GM18907 (cell line): ENCODE measurements around the gene SPINT2.
"Not testable (repeated sequence)": the region's sequence is repeated elsewhere in the genome, so short reads cannot be mapped to it uniquely, and the experiment has no call there.

Experiments used
- ATAC-seq: cut with Tn5 transposase; IDR thresholded peaks from one replicate; pipeline ENCODE4 v1.9.1; 2021; ENCODE audit warnings: mild to moderate bottlenecking, moderate library complexity; ENCODE audit not compliant: unreplicated experiment

The SPINT2 gene

DNA sequence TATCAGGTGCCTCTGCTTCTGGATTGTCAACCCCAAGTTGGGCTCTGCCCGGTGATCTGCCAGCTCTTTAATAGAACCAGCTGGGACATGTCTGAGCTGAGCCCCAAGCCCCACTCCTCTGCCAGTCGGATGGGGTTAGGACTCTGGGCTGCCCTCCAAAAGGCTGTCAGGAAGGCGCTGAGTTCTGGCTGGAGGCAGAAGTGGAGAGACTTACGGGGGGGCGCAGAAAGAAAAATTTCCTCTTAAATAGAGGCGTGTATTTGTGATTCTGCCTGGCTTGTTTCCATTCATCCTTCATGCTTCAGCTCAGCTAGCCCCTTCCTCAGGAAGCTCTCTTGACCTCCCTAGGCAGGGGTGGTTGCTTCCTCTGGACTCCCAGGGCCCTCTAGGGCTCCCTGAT, 54.3 kb downstream of the SPINT2 start:
- no peak for ATAC-seq

DNA sequence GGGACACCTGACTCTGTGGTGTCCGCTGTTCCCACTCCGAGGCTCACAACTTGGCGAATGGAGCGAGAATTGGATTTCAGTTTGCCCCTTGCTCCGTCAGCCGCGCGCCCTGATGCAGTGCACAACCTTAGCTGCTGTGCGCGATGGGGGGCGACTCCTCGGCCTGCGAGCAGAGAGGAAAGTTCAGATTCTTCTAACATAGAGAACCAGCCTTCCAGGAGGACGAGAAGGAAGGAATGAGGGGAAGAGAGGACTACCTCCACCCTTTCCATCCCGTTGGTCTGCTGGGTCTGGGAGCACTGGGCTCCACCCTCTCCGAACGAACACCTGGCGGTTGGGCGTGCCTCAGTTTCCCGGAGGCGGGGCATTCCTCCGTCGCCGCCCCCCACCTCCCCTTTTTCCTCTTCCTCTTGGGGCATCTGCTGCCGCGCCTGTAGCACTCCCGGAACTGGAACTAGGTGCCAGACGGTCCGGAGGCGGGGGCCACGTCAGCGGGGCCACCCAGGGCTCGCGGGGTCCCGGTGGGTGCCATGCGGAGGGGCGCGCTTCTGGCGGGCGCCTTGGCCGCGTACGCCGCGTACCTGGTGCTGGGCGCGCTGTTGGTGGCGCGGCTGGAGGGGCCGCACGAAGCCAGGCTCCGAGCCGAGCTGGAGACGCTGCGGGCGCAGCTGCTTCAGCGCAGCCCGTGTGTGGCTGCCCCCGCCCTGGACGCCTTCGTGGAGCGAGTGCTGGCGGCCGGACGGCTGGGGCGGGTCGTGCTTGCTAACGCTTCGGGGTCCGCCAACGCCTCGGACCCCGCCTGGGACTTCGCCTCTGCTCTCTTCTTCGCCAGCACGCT, 55.3 kb downstream of the SPINT2 start, which contains the start of gene KCNK6:
KCNK6 (plus strand) TSS at position 425 of the 838 bp plus-strand sequence; CDS start at position 531, 106 bp downstream.
- no peak for ATAC-seq

DNA sequence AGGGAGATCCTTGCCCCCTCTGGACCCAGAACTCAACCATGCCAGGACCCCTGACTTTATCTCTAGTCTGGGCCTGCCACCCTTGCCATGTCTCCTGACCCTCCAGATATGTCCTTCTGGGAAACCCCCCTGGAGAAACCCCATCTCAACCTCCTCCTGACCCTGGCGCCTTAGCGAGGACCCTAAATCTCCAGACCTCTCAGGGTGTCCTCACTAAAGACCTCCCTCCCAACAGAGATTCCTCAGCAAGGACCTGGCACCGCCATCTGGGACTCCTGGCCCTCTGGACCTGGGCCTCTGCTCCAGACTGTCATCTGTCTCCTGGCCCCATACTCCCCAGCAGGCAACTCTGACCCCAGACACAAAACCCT, 56.6 kb downstream of the SPINT2 start:
- no peak for ATAC-seq

DNA sequence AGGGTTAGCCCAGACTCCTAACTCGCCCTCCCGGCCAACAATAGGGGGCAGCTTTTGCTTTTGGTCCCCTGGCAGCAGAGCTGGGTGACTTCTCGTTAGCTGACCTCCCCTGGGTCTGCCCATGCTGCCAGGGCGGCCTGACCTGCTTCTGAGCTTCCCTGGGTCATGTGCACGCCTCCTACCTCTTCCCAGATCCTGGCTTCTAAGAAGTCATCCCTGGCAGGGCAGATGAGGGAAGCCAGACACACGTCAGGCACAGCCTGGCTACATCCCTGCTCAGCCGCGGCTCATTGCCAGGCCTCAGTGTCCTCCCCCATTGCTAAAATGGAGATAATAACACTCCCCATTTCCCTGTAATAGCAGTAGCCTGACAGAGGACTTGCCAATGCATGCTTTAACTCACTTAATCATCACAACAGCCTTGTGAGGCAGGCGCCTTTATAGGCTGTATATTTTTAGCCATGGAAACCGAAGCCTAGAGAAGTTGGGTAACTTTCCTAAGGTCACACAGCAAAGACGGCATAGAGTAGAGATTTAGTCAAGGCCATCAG, 57.3 kb downstream of the SPINT2 start:
- no peak for ATAC-seq

- no peak for ATAC-seq
Observed at GRCh38 chr19:38323291-38323690, 58.9 kb downstream of the SPINT2 start.

DNA sequence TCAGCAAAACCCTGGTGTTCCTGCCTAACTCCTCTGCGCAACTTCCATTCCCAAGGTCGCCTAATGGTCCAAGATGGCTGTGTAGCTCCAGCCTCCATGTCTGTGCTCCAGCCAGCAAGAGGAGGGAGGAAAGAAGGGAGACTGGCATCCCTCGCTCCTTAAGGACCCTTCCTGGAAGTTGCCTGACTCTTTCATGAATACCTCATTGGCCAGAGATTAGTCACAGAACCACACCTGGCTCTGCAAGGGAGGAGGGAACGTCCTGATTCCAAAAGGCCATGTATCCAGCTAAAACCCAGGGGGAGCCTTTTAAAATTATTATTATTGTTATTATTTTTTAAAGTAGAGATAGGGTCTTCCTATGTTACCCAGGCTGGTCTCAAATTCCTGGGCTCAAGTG, 60.1 kb downstream of the SPINT2 start:
- no peak for ATAC-seq

GRCh38 chr19:38326591-38326990, 62.2 kb downstream of the SPINT2 start:
- no peak for ATAC-seq

- no peak for ATAC-seq
Observed at GRCh38 chr19:38329651-38330050, 65.3 kb downstream of the SPINT2 start.

- no peak for ATAC-seq
Observed at GRCh38 chr19:38331728-38332127, 67.4 kb downstream of the SPINT2 start.

GRCh38 chr19:38333245-38333644, 68.9 kb downstream of the SPINT2 start:
- ATAC-seq = no peak

DNA sequence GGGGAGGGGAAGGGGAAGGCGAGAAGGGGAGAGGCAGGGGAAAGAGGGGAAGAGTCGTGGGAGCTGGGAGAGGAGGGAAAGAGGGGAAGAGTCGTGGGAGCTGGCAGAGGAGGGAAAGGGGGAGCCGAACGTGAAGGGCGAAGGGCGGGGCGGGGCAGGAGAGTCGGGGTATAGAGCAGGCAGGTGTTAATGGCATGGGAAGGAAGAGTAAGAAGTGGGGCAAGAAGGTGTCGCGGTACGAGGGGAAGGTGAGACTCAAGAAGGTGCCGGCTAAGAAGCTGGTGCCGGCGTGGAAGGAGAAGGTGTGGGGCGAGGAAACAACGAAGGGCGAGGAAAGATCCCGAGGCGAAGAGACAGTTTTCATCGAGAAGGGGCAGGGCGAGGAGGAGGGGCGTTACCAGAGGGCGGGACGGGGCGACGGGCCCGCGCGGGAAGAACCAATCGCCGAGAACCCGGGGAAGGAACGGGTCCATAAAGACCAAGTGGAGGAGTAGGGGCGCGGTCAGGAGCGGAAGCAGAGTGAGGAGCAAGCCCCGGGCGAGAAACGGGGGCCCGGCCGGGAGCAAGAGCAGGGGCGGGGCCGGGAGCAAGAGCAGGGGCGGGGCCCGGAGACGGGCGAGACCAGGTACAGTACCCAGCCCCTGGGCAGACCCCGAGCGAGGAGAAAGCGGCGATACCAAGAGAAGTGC, 71.7 kb downstream of the SPINT2 start:
- ATAC-seq = peak; percentile 74

DNA sequence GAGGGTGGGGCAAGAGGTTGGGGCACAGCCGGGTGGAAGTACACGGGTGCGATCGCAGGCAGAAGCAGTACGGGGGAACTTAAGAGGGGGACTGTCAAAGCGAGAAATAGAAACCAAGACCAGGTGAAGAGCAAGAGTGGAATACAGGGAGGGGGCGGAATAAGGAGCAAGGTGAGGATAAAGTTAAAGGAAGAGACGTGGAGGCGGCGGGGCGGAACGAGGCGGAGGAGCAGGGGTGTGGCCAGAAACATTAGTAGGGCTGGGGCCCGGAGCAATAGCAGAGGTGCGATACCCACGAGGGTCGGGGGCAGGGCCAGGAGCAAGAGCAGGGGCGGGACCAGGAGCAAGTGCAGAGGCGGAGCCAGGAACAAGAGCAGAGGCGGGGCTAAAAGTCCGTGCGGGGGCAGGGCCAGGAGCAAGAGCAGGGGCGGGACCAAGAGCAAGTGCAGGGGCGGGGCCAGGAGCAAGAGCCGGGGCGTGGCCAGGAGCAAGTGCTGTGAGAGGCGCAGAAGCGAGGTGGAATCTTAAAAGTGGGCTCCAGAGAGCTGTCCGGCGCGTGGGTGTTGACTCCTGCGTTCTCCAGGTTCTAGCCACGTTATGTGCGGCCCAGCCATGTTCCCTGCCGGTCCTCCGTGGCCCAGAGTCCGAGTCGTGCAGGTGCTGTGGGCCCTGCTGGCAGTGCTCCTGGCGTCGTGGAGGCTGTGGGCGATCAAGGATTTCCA, 72.4 kb downstream of the SPINT2 start:
- peak; percentile 50 for ATAC-seq

DNA sequence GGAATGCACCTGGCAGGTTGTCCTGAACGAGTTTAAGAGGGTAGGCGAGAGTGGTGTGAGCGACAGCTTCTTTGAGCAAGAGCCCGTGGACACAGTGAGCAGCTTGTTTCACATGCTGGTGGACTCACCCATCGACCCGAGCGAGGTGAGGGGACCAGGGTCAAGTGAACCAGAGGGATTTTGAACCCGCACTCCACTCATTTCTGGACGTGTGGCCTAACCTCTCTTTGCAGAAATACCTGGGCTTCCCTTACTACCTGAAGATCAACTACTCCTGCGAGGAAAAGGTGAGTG, 72.9 kb downstream of the SPINT2 start:
- ATAC-seq = no peak

DNA sequence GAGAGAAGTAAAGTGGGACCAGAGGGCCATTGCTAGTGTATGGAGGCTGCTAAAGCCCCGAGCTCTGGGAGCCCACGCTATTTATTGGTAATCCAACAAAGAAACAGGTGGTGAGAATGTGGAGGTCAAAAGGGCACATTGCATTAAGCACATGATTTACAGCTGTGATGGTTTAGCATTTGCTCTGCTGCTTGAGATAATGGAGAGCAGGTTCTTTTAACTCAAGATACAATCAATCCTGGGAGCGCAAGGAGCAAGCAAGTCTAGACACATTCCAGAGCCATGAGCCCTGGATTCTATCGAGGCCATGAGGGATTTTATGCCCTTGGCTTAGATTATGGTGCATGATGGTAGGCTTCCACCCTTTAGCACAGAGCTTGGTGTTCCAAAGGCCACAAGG, 74.6 kb downstream of the SPINT2 start:
- not testable (repeated sequence) for ATAC-seq

DNA sequence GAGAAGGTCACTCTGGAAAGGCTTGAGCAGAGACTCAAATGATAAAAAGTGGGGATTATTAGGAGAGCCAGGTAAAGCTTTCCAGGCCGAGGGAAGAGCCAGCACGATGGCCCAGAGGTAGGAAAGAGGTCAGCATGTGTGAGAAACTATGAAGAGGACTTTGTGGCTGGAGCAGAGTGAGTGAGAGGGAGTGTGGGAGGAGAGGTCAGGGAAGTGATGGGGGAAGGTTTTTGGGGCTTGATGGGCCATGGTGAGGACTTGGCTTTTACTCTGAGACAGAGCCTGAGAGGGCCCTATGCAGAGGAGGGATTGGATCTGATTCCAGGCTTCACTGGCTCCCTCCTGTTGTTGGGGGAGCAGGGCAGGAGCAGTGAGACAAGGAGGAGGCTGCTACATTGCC, 76.6 kb downstream of the SPINT2 start:
- no peak for ATAC-seq
